ENCODE measurements around the gene ATRNL1. TPM values are rescaled to one million over a fixed set of nuclear protein-coding genes. Genes with fewer than 3 reads are reported as not detected.

ATRNL1 gene
- total and polyA plus RNA-seq, 2 of the 8 experiments (the other 6 are each of a cell fraction or from before 2014, with no cell fraction given), result 5.1 to 17.6 TPM

DNA sequence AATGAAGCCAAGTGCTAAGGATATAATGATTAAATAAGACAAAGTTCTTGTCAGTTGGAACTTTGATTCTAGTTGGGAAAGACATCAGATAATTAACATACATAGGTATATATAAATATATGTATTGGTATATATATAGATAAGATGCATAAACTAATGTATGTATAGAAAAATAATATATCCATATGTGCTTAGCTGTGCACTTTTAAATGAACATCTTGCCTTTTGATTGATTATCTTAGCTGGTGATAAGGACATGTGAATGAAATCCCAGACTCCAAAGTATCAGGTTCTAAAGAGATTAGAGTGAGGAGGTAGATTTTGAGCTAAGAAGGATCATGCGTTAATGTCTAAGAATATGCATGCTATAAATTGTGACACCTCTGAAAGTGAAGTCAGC is 822.3 kb downstream of the ATRNL1 start:
- no peak overlapping the region for H4K8ac ChIP-seq (ENCODE audit: extremely low read depth, insufficient read depth, low read length)
- H3K14ac ChIP-seq (ENCODE audit: insufficient read length), result no peak overlapping the region
- H2BK120ac ChIP-seq (replicated peaks; ENCODE audit: low read depth, low read length), result no peak overlapping the region
- H4K91ac ChIP-seq (replicated peaks; ENCODE audit: insufficient read length, low read length), result no peak overlapping the region
- ChIA-PET CTCF (ENCODE audit: partially characterized antibody) (interaction anchor here (0.7 to 1.2 kb wide), 2 partner anchors 21 to 27 kb away, joined by 3 to 5 read pairs; no protein-coding TSS in a partner anchor), POLR2A (ENCODE audit: partially characterized antibody) (no interaction called here)
- H2BK20ac ChIP-seq (ENCODE audit: low read length), result no peak overlapping the region
- H3K56ac ChIP-seq (replicated peaks; ENCODE audit: insufficient read length, low read depth, low read length), result no peak overlapping the region
- H2AK5ac ChIP-seq (ENCODE audit: low read depth, low read length), result no peak overlapping the region
- no peaks in the 10 kb centered on the region for H3K79me2 ChIP-seq (ENCODE audit: control insufficient read depth in 1 of 2, insufficient read depth in 2 of 2, low read length in 2 of 2)
- H3K4me1 ChIP-seq (replicated peaks in 1 of 4; ENCODE audit: control insufficient read depth in 3 of 4, insufficient read depth in 4 of 4, low read length in 3 of 4), result no peaks in the 10 kb centered on the region
- H3K27me3 ChIP-seq (replicated peaks in 1 of 4; ENCODE audit: control insufficient read depth in 3 of 4, extremely low read depth in 1 of 4, insufficient read depth in 3 of 4, low read length in 3 of 4), result no peaks in the 10 kb centered on the region
- no peak overlapping the region for H3K4me2 ChIP-seq (ENCODE audit: insufficient read depth in 1 of 2, low read depth in 2 of 2, low read length in 2 of 2)
- no peaks in the 10 kb centered on the region for H3K23me2 ChIP-seq (ENCODE audit: low read depth, low read length)
- H3K9me3 ChIP-seq (ENCODE audit: insufficient read depth in 2 of 2, low read depth in 1 of 2, low read length in 1 of 2), result no peaks in the 10 kb centered on the region; a peak in 1 of 4 replicates
- H2BK15ac ChIP-seq (ENCODE audit: low read length), result no peak overlapping the region
- 100% methylated on average over 1 of the region's 1 CpG; no CpG with 5 or more reads in 1 of the 2 experiments for WGBS, 2 experiments (ENCODE audit: extremely low coverage in 1 of 2, insufficient coverage in 1 of 2, insufficient read length in 1 of 2, insufficient replicate concordance in 2 of 2, low coverage in 1 of 2, low lambda C conversion rate in 2 of 2, missing lambda C conversion rate in 1 of 2)
- H3K9ac ChIP-seq (replicated peaks in 1 of 4; ENCODE audit: extremely low read depth in 1 of 4, low read depth in 3 of 4, low read length in 3 of 4), result no peak overlapping the region
- DNase-seq (ENCODE audit: low read depth in 1 of 2, low spot score in 2 of 2) (no peak), FAIRE-seq (no peak)
- H2BK5ac ChIP-seq (ENCODE audit: low read depth, low read length), result no peak overlapping the region
- H3K23ac ChIP-seq (ENCODE audit: insufficient read length), result no peak overlapping the region
- no peaks in the 10 kb centered on the region for H3K36me3 ChIP-seq (ENCODE audit: control insufficient read depth in 2 of 4, insufficient read depth in 4 of 4, low read length in 3 of 4)
- no peak overlapping the region for H3K4ac ChIP-seq (replicated peaks; ENCODE audit: insufficient read length, low read depth, low read length)
- no peak overlapping the region for H3K18ac ChIP-seq (ENCODE audit: extremely low read depth, low read length)
- H4K20me1 ChIP-seq (replicated peaks in 1 of 2; ENCODE audit: control insufficient read depth in 1 of 2, insufficient read depth in 2 of 2, low read length in 2 of 2), result no peaks in the 10 kb centered on the region
- H3K4me3 ChIP-seq (ENCODE audit: extremely low read depth in 1 of 4, insufficient read depth in 2 of 4, low read depth in 3 of 4, low read length in 4 of 4), result no peak overlapping the region
- no peaks in the 10 kb centered on the region for H3K79me1 ChIP-seq (ENCODE audit: low read depth, low read length)
- H3K27ac ChIP-seq (ENCODE audit: low read depth, low read length), result no peak overlapping the region
- H2BK12ac ChIP-seq (ENCODE audit: low read depth, low read length), result no peak overlapping the region
- no peak overlapping the region for H2AFZ ChIP-seq (ENCODE audit: low read length)
- H4K5ac ChIP-seq (ENCODE audit: insufficient read length, low read depth, low read length), result no peak overlapping the region
- TF ChIP-seq, protein P1, sequence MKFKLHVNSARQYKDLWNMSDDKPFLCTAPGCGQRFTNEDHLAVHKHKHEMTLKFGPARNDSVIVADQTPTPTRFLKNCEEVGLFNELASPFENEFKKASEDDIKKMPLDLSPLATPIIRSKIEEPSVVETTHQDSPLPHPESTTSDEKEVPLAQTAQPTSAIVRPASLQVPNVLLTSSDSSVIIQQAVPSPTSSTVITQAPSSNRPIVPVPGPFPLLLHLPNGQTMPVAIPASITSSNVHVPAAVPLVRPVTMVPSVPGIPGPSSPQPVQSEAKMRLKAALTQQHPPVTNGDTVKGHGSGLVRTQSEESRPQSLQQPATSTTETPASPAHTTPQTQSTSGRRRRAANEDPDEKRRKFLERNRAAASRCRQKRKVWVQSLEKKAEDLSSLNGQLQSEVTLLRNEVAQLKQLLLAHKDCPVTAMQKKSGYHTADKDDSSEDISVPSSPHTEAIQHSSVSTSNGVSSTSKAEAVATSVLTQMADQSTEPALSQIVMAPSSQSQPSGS (IDR thresholded peaks at IDR 0.05; ENCODE audit: low read length), result no peak
- no peak for TF ChIP-seq GTF2F1 (IDR thresholded peaks at IDR 0.05; ENCODE audit: borderline replicate concordance, low read depth, low read length)

All from H1 (cell line).